ENCODE data around the gene UQCRH. TPM values are rescaled to one million over a fixed set of nuclear protein-coding genes. Genes with fewer than 3 reads are reported as not detected.

The UQCRH gene
- total RNA-seq, 2 donors from 2014 or later = 375 to 400 TPM

GRCh38 chr1:46278807-46279206, 24.7 kb upstream of the UQCRH start:
- Histone ChIP-seq H3K9me3 (ENCODE audit: control insufficient read depth, low read length) (no peaks in the 10 kb centered on the region), H3K4me1 (ENCODE audit: control insufficient read depth, insufficient read depth, low read length) (no peaks in the 10 kb centered on the region), H3K36me3 (ENCODE audit: control insufficient read depth, insufficient read depth, low read length) (peaks cover 91% of the 10 kb centered on the region), H3K4me3 (ENCODE audit: low read length) (no peak overlapping the region), H3K9ac (ENCODE audit: extremely low read depth, low read length, poor library complexity, severe bottlenecking) (no peak overlapping the region), H3K27me3 (ENCODE audit: control insufficient read depth, insufficient read depth, low read length, poor library complexity, severe bottlenecking) (no peaks in the 10 kb centered on the region), H3K27ac (ENCODE audit: low read depth, low read length) (no peak overlapping the region)
- Mint-ChIP-seq H3K9me3 (no peaks in the 10 kb centered on the region), H3K27ac (no peak overlapping the region), H3K27me3 (ENCODE audit: insufficient read depth) (no peaks in the 10 kb centered on the region), H3K4me3 (no peak overlapping the region), H3K4me1 (no peaks in the 10 kb centered on the region), H3K36me3 (ENCODE audit: low read depth) (peaks cover 52% of the 10 kb centered on the region)
- no peak for DNase-seq
- TF ChIP-seq CTCF (conservative IDR thresholded peaks at IDR 0.05) = no peak
- 96% methylated on average over 4 to 12 of the region's 12 CpGs for WGBS, 2 experiments (ENCODE audit: insufficient coverage in 1 of 2, insufficient read length in 1 of 2)

GRCh38 chr1:46280092-46280491, 23.4 kb upstream of the UQCRH start:
- Mint-ChIP-seq H3K27ac (no peak overlapping the region), H3K36me3 (ENCODE audit: low read depth) (peaks cover 50% of the 10 kb centered on the region), H3K9me3 (no peaks in the 10 kb centered on the region), H3K4me1 (no peaks in the 10 kb centered on the region), H3K27me3 (ENCODE audit: insufficient read depth) (no peaks in the 10 kb centered on the region), H3K4me3 (no peak overlapping the region)
- no peak for TF ChIP-seq CTCF (conservative IDR thresholded peaks at IDR 0.05)
- Histone ChIP-seq H3K27me3 (ENCODE audit: control insufficient read depth, insufficient read depth, low read length, poor library complexity, severe bottlenecking) (no peaks in the 10 kb centered on the region), H3K4me3 (ENCODE audit: low read length) (no peak overlapping the region), H3K9me3 (ENCODE audit: control insufficient read depth, low read length) (no peaks in the 10 kb centered on the region), H3K4me1 (ENCODE audit: control insufficient read depth, insufficient read depth, low read length) (no peaks in the 10 kb centered on the region), H3K27ac (ENCODE audit: low read depth, low read length) (no peak overlapping the region), H3K9ac (ENCODE audit: extremely low read depth, low read length, poor library complexity, severe bottlenecking) (no peak overlapping the region), H3K36me3 (ENCODE audit: control insufficient read depth, insufficient read depth, low read length) (peaks cover 90% of the 10 kb centered on the region)
- 95 to 100% methylated on average over 2 to 3 of the region's 3 CpGs for WGBS, 2 experiments (ENCODE audit: insufficient coverage in 1 of 2, insufficient read length in 1 of 2)
- no peak for DNase-seq

GRCh38 chr1:46281021-46281420, 22.5 kb upstream of the UQCRH start:
- no peak overlapping the region for H3K9ac ChIP-seq (ENCODE audit: extremely low read depth, low read length, poor library complexity, severe bottlenecking)
- Mint-ChIP-seq H3K36me3 (ENCODE audit: low read depth) (peaks cover 43% of the 10 kb centered on the region), H3K27me3 (ENCODE audit: insufficient read depth) (no peaks in the 10 kb centered on the region), H3K27ac (peak overlapping the region; percentile 22), H3K4me1 (no peaks in the 10 kb centered on the region), H3K9me3 (no peaks in the 10 kb centered on the region), H3K4me3 (no peak overlapping the region)
- no peaks in the 10 kb centered on the region for H3K4me1 ChIP-seq (ENCODE audit: control insufficient read depth, insufficient read depth, low read length)
- 96 to 97% methylated on average over 11 to 14 of the region's 14 CpGs for WGBS, 2 experiments (ENCODE audit: insufficient coverage in 1 of 2, insufficient read length in 1 of 2)
- peaks cover 90% of the 10 kb centered on the region for H3K36me3 ChIP-seq (ENCODE audit: control insufficient read depth, insufficient read depth, low read length)
- no peak for DNase-seq
- H3K27ac ChIP-seq (ENCODE audit: low read depth, low read length) = no peak overlapping the region
- H3K4me3 ChIP-seq (ENCODE audit: low read length) = no peak overlapping the region
- H3K27me3 ChIP-seq (ENCODE audit: control insufficient read depth, insufficient read depth, low read length, poor library complexity, severe bottlenecking) = no peaks in the 10 kb centered on the region
- no peak for TF ChIP-seq CTCF (conservative IDR thresholded peaks at IDR 0.05)
- no peaks in the 10 kb centered on the region for H3K9me3 ChIP-seq (ENCODE audit: control insufficient read depth, low read length)

All from endodermal cell (in vitro differentiated cells).